HepG2 (cell line): ENCODE results near the gene NISCH. TPM values are rescaled to one million over a fixed set of nuclear protein-coding genes. Genes with fewer than 3 reads are reported as not detected.

Source experiments
- CENPT ChIP-seq: sonication (generic); formaldehyde crosslinking; IDR thresholded peaks from 2 replicates; pipeline ENCODE4 v1.8.0; 2022; ENCODE audit warnings: low read depth, mild to moderate bottlenecking, moderate library complexity, missing genetic modification reagents
- FOXJ3 ChIP-seq: sonication (generic); formaldehyde crosslinking; IDR thresholded peaks from 2 replicates; pipeline ENCODE4 v1.4.0; 2020; ENCODE audit warnings: missing genetic modification reagents, mild to moderate bottlenecking, borderline replicate concordance
- HMGA1 ChIP-seq: sonication (generic); formaldehyde crosslinking; conservative IDR thresholded peaks from 2 replicates; pipeline ENCODE4 v1.4.0; 2020; ENCODE audit warnings: missing genetic modification reagents
- ISL2 ChIP-seq: sonication (generic); formaldehyde crosslinking; IDR thresholded peaks from 2 replicates; pipeline ENCODE4 v1.5.0; 2020; ENCODE audit warnings: missing genetic modification reagents
- POLR2AphosphoS5 ChIP-seq: IDR thresholded peaks from 2 replicates; pipeline ENCODE4 v1.6.1; 2012; ENCODE audit warnings: low read depth, low read length
- POLR2G ChIP-seq: fragments of 200-400 bp; formaldehyde crosslinking; IDR thresholded peaks from 2 replicates; pipeline ENCODE4 v1.6.1; 2018; ENCODE audit warnings: mild to moderate bottlenecking, low read depth, low read length, moderate library complexity
- SETDB1 ChIP-seq: sonication (generic); formaldehyde crosslinking; IDR thresholded peaks from 2 replicates; pipeline ENCODE4 v1.5.1; 2020; ENCODE audit warnings: missing genetic modification reagents, mild to moderate bottlenecking, borderline replicate concordance
- SOX13 ChIP-seq, 3 experiments: fragments of 450-650 bp in 1 of 3; sonication (generic) in 1 of 3; formaldehyde crosslinking in 1 of 3; IDR thresholded peaks in 2 of 3; conservative IDR thresholded peaks in 1 of 3; 2 replicates each; pipeline versions ENCODE4 v1.5.0 to v1.6.1; 2016 to 2020; ENCODE audit warnings: antibody characterized with exemption in 1 of 3, mild to moderate bottlenecking in 1 of 3, missing compliant biosample characterization in 1 of 3, missing genetic modification reagents in 1 of 3, moderate library complexity in 1 of 3
- ZKSCAN1 ChIP-seq: fragments of 150-350 bp; IDR thresholded peaks from 2 replicates; pipeline ENCODE4 v1.6.1; 2014; ENCODE audit warnings: low read length
- ZNF546 ChIP-seq: sonication (generic); formaldehyde crosslinking; conservative IDR thresholded peaks from 2 replicates; pipeline ENCODE4 v1.8.1; 2023; ENCODE audit warnings: mild to moderate bottlenecking, missing genetic modification reagents
- ZNF567 ChIP-seq: sonication (generic); formaldehyde crosslinking; IDR thresholded peaks from 2 replicates; pipeline ENCODE4 v1.8.1; 2023; ENCODE audit warnings: mild to moderate bottlenecking, missing genetic modification reagents, borderline replicate concordance
- polyA plus RNA-seq, 8 experiments: library from polyadenylated mRNA; depleted of rRNA in 3 of 8; stranded (reverse) in 7 of 8; unstranded in 1 of 8; fragments of >200 nt; fragmentation: Illumina TruSeq in 4 of 8; extraction: Trizol in 4 of 8; gene quantifications; 2 replicates each; pipeline versions ENCODE4 v1.2.1 to v1.2.3, GENCODE V29; 2011 to 2016; ENCODE audit warnings: low read depth in 4 of 8, missing spikeins in 1 of 8, mixed read lengths in 1 of 8; ENCODE audit not compliant: insufficient read depth in 1 of 8
- total RNA-seq, 5 experiments: library from RNA; depleted of rRNA; stranded (reverse); fragments of >200 nt; fragmentation: Illumina TruSeq; extraction: Trizol; gene quantifications; 2 replicates each; pipeline ENCODE4 v1.2.3, GENCODE V29; 2016; ENCODE audit warnings: low read depth in 1 of 5
- TF ChIP-seq, protein P1 (sequence below): sonication (generic); formaldehyde crosslinking; IDR thresholded peaks from 2 replicates; pipeline ENCODE4 v1.4.0; 2020; ENCODE audit warnings: missing genetic modification reagents, mild to moderate bottlenecking, borderline replicate concordance
- TF ChIP-seq, protein P2 (sequence below): sonication (generic); formaldehyde crosslinking; IDR thresholded peaks from 2 replicates; pipeline ENCODE4 v1.4.0; 2020; ENCODE audit warnings: missing genetic modification reagents
- TF ChIP-seq, protein P3 (sequence below): sonication (generic); formaldehyde crosslinking; IDR thresholded peaks from 2 replicates; pipeline ENCODE4 v1.4.0; 2020; ENCODE audit warnings: mild to moderate bottlenecking, missing genetic modification reagents
- TF ChIP-seq, protein P4 (sequence below): sonication (generic); formaldehyde crosslinking; IDR thresholded peaks from 2 replicates; pipeline ENCODE4 v1.8.0; 2022; ENCODE audit warnings: missing genetic modification reagents, mild to moderate bottlenecking, moderate library complexity, borderline replicate concordance
- TF ChIP-seq, protein P5 (sequence below): sonication (generic); formaldehyde crosslinking; IDR thresholded peaks from 2 replicates; pipeline ENCODE4 v1.4.0; 2020; ENCODE audit warnings: mild to moderate bottlenecking, low read depth, missing genetic modification reagents

The NISCH gene
- total and polyA plus RNA-seq, 2 of the 13 experiments (the other 11 are each of a cell fraction or from before 2014, with no cell fraction given), result 27.0 to 47.6 TPM

DNA sequence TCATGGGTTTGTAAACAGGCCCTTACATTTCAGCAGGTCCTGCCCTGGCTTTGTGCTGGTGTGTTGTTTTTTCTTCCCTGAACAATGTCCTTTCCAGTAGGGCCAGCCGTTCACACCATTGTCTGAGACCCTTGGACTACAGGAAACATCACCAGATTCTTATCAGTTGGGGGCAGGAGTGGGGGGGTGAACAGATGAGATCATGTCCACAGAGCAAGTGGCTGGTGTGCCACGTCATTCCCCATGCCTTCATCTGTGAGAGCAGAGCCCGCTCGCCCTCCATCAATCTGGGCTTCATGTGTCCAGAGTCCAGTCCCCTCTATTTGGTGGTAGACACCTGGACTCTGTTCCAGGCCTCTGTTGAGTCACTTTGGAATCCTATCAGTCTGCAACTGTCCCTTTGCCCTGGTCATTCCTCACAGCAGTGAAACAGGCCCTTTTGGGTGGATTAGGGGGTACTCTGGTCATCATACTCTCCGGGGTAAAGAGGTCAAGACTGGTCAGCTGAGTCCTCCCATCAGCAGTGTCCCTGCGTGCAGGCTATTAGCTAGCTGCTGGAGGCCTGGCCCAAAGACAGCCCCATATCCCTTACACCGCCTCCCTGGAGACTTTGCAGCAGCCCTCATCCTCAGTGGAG is 25.5 kb upstream of the NISCH start (continued):
- TF ChIP-seq, protein P1, sequence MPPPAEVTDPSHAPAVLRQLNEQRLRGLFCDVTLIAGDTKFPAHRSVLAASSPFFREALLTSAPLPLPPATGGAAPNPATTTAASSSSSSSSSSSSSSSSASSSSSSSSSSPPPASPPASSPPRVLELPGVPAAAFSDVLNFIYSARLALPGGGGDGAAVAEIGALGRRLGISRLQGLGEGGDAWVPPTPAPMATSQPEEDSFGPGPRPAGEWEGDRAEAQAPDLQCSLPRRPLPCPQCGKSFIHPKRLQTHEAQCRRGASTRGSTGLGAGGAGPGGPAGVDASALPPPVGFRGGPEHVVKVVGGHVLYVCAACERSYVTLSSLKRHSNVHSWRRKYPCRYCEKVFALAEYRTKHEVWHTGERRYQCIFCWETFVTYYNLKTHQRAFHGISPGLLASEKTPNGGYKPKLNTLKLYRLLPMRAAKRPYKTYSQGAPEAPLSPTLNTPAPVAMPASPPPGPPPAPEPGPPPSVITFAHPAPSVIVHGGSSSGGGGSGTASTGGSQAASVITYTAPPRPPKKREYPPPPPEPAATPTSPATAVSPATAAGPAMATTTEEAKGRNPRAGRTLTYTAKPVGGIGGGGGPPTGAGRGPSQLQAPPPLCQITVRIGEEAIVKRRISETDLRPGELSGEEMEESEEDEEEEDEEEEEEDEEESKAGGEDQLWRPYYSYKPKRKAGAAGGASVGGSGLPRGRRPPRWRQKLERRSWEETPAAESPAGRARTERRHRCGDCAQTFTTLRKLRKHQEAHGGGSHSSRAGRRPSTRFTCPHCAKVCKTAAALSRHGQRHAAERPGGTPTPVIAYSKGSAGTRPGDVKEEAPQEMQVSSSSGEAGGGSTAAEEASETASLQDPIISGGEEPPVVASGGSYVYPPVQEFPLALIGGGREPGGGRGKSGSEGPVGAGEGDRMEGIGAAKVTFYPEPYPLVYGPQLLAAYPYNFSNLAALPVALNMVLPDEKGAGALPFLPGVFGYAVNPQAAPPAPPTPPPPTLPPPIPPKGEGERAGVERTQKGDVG (CRISPR knock-in tag), result 0 out of 2 replicates have a peak, but pooled peaks have one; percentile 6
- no peak for TF ChIP-seq ZNF567
- TF ChIP-seq, protein P2, sequence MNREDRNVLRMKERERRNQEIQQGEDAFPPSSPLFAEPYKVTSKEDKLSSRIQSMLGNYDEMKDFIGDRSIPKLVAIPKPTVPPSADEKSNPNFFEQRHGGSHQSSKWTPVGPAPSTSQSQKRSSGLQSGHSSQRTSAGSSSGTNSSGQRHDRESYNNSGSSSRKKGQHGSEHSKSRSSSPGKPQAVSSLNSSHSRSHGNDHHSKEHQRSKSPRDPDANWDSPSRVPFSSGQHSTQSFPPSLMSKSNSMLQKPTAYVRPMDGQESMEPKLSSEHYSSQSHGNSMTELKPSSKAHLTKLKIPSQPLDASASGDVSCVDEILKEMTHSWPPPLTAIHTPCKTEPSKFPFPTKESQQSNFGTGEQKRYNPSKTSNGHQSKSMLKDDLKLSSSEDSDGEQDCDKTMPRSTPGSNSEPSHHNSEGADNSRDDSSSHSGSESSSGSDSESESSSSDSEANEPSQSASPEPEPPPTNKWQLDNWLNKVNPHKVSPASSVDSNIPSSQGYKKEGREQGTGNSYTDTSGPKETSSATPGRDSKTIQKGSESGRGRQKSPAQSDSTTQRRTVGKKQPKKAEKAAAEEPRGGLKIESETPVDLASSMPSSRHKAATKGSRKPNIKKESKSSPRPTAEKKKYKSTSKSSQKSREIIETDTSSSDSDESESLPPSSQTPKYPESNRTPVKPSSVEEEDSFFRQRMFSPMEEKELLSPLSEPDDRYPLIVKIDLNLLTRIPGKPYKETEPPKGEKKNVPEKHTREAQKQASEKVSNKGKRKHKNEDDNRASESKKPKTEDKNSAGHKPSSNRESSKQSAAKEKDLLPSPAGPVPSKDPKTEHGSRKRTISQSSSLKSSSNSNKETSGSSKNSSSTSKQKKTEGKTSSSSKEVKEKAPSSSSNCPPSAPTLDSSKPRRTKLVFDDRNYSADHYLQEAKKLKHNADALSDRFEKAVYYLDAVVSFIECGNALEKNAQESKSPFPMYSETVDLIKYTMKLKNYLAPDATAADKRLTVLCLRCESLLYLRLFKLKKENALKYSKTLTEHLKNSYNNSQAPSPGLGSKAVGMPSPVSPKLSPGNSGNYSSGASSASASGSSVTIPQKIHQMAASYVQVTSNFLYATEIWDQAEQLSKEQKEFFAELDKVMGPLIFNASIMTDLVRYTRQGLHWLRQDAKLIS (CRISPR knock-in tag), result no peak
- TF ChIP-seq, protein P3, sequence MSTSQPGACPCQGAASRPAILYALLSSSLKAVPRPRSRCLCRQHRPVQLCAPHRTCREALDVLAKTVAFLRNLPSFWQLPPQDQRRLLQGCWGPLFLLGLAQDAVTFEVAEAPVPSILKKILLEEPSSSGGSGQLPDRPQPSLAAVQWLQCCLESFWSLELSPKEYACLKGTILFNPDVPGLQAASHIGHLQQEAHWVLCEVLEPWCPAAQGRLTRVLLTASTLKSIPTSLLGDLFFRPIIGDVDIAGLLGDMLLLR, result no peak
- no peak for TF ChIP-seq ZNF546
- TF ChIP-seq, protein P4, sequence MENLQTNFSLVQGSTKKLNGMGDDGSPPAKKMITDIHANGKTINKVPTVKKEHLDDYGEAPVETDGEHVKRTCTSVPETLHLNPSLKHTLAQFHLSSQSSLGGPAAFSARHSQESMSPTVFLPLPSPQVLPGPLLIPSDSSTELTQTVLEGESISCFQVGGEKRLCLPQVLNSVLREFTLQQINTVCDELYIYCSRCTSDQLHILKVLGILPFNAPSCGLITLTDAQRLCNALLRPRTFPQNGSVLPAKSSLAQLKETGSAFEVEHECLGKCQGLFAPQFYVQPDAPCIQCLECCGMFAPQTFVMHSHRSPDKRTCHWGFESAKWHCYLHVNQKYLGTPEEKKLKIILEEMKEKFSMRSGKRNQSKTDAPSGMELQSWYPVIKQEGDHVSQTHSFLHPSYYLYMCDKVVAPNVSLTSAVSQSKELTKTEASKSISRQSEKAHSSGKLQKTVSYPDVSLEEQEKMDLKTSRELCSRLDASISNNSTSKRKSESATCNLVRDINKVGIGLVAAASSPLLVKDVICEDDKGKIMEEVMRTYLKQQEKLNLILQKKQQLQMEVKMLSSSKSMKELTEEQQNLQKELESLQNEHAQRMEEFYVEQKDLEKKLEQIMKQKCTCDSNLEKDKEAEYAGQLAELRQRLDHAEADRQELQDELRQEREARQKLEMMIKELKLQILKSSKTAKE, result peak; percentile 93
- peak; percentile 100 for TF ChIP-seq SOX13 (IDR thresholded peaks at IDR 0.05)
- peak in 1 of 2 experiments; percentile 98; a peak in 2 of 4 replicates for TF ChIP-seq SOX13 (CRISPR knock-in tag; conservative IDR thresholded peaks at IDR 0.05 in 1 of 2, IDR thresholded peaks at IDR 0.05 in 1 of 2)
- 0 out of 2 replicates have a peak, but pooled peaks have one; percentile 23 for TF ChIP-seq ISL2
- peak; percentile 30; the same call in 1 of the 2 replicates for TF ChIP-seq POLR2AphosphoS5
- TF ChIP-seq, protein P5, sequence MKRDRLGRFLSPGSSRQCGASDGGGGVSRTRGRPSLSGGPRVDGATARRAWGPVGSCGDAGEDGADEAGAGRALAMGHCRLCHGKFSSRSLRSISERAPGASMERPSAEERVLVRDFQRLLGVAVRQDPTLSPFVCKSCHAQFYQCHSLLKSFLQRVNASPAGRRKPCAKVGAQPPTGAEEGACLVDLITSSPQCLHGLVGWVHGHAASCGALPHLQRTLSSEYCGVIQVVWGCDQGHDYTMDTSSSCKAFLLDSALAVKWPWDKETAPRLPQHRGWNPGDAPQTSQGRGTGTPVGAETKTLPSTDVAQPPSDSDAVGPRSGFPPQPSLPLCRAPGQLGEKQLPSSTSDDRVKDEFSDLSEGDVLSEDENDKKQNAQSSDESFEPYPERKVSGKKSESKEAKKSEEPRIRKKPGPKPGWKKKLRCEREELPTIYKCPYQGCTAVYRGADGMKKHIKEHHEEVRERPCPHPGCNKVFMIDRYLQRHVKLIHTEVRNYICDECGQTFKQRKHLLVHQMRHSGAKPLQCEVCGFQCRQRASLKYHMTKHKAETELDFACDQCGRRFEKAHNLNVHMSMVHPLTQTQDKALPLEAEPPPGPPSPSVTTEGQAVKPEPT (CRISPR knock-in tag), result no peak; the same call in 1 of the 2 replicates
- TF ChIP-seq SETDB1 (CRISPR knock-in tag), result no peak
- no peak for TF ChIP-seq HMGA1 (CRISPR knock-in tag)
- TF ChIP-seq FOXJ3, result peak; percentile 38; the same call in 1 of the 2 replicates
- 0 out of 2 replicates have a peak, but pooled peaks have one; percentile 43 for TF ChIP-seq POLR2G
- TF ChIP-seq CENPT (CRISPR knock-in tag), result no peak
- no peak for TF ChIP-seq ZKSCAN1
